Liver (tissue), 3 donors: ENCODE results near the gene KSR1.

Experiments used
- GABPA ChIP-seq, 2 donors: IDR thresholded peaks in 1 of 2; conservative IDR thresholded peaks in 1 of 2; 2 replicates each; pipeline ENCODE4 v1.6.1; 2016; ENCODE audit warnings: antibody characterized with exemption in 2 of 2, mild to moderate bottlenecking in 1 of 2, moderate library complexity in 1 of 2
- HNF4A ChIP-seq, 2 donors: conservative IDR thresholded peaks; 2 replicates each; pipeline ENCODE4 v1.6.1; 2016; ENCODE audit warnings: antibody characterized with exemption in 2 of 2, mild to moderate bottlenecking in 2 of 2
- JUND ChIP-seq, 2 donors: IDR thresholded peaks; 2 replicates each; pipeline ENCODE4 v1.6.1; 2016; ENCODE audit warnings: antibody characterized with exemption in 2 of 2
- RAD21 ChIP-seq, 2 donors: IDR thresholded peaks; 2 replicates each; pipeline ENCODE4 v1.6.1; 2016; ENCODE audit warnings: antibody characterized with exemption in 2 of 2, mild to moderate bottlenecking in 2 of 2
- REST ChIP-seq: IDR thresholded peaks from 2 replicates; pipeline ENCODE4 v1.6.1; 2016; ENCODE audit warnings: antibody characterized with exemption, mild to moderate bottlenecking
- TAF1 ChIP-seq: conservative IDR thresholded peaks from 2 replicates; pipeline ENCODE4 v1.6.1; 2016; ENCODE audit warnings: antibody characterized with exemption, mild to moderate bottlenecking
- YY1 ChIP-seq: IDR thresholded peaks from 2 replicates; pipeline ENCODE4 v1.6.1; 2016; ENCODE audit warnings: antibody characterized with exemption, mild to moderate bottlenecking
- TF ChIP-seq, protein P1 (sequence below): fragments of 150-350 bp; IDR thresholded peaks from 2 replicates; pipeline ENCODE4 v1.5.1; 2017; ENCODE audit warnings: improper control_type of control experiment, low read depth, low read length; ENCODE audit not compliant: missing input control
- TF ChIP-seq, protein P2 (sequence below): IDR thresholded peaks from 2 replicates; pipeline ENCODE4 v1.6.1; 2016; ENCODE audit warnings: antibody characterized with exemption
- TF ChIP-seq, protein P3 (sequence below): IDR thresholded peaks from 2 replicates; pipeline ENCODE4 v1.6.1; 2016; ENCODE audit warnings: antibody characterized with exemption
- donor health status: healthy.
- donor health status: healthy.

DNA sequence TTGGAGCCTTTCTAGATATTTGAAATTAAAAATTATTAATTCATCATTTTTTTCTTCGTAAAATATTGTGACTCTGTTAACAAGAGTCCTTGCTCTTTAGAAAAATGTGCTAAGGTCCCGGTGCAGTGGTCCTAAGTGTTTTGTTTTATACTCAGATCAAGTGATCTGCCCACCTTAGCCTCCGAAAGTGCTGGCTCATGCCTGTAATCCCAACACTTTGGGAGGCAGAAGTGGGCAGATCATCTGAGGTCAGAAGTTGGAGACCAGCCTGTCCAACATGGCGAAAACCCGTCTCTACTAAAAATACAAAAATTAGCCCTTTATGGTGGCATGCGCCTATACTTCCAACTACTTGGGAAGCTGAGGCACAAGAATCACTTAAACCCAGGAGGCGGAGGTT, 92.1 kb downstream of the KSR1 start:
- TF ChIP-seq, protein P1, sequence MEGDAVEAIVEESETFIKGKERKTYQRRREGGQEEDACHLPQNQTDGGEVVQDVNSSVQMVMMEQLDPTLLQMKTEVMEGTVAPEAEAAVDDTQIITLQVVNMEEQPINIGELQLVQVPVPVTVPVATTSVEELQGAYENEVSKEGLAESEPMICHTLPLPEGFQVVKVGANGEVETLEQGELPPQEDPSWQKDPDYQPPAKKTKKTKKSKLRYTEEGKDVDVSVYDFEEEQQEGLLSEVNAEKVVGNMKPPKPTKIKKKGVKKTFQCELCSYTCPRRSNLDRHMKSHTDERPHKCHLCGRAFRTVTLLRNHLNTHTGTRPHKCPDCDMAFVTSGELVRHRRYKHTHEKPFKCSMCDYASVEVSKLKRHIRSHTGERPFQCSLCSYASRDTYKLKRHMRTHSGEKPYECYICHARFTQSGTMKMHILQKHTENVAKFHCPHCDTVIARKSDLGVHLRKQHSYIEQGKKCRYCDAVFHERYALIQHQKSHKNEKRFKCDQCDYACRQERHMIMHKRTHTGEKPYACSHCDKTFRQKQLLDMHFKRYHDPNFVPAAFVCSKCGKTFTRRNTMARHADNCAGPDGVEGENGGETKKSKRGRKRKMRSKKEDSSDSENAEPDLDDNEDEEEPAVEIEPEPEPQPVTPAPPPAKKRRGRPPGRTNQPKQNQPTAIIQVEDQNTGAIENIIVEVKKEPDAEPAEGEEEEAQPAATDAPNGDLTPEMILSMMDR: no peak
- TF ChIP-seq GABPA (IDR thresholded peaks at IDR 0.05 in 1 of 2, conservative IDR thresholded peaks at IDR 0.05 in 1 of 2): no peak
- TF ChIP-seq REST: no peak
- TF ChIP-seq RAD21 (IDR thresholded peaks at IDR 0.05): no peak
- no peak for TF ChIP-seq HNF4A (conservative IDR thresholded peaks at IDR 0.05)
- TF ChIP-seq, protein P2, sequence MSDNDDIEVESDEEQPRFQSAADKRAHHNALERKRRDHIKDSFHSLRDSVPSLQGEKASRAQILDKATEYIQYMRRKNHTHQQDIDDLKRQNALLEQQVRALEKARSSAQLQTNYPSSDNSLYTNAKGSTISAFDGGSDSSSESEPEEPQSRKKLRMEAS: no peak
- no peak for TF ChIP-seq TAF1
- no peak for TF ChIP-seq JUND (IDR thresholded peaks at IDR 0.05)
- TF ChIP-seq YY1: no peak
- TF ChIP-seq, protein P3, sequence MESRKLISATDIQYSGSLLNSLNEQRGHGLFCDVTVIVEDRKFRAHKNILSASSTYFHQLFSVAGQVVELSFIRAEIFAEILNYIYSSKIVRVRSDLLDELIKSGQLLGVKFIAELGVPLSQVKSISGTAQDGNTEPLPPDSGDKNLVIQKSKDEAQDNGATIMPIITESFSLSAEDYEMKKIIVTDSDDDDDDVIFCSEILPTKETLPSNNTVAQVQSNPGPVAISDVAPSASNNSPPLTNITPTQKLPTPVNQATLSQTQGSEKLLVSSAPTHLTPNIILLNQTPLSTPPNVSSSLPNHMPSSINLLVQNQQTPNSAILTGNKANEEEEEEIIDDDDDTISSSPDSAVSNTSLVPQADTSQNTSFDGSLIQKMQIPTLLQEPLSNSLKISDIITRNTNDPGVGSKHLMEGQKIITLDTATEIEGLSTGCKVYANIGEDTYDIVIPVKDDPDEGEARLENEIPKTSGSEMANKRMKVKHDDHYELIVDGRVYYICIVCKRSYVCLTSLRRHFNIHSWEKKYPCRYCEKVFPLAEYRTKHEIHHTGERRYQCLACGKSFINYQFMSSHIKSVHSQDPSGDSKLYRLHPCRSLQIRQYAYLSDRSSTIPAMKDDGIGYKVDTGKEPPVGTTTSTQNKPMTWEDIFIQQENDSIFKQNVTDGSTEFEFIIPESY: no peak
